ENCODE measurements around the gene PHF2. TPM values are rescaled to one million over a fixed set of nuclear protein-coding genes. Genes with fewer than 3 reads are reported as not detected.

PHF2 gene
- total RNA-seq, 1 donor from 2014 or later = 12.1 TPM

DNA sequence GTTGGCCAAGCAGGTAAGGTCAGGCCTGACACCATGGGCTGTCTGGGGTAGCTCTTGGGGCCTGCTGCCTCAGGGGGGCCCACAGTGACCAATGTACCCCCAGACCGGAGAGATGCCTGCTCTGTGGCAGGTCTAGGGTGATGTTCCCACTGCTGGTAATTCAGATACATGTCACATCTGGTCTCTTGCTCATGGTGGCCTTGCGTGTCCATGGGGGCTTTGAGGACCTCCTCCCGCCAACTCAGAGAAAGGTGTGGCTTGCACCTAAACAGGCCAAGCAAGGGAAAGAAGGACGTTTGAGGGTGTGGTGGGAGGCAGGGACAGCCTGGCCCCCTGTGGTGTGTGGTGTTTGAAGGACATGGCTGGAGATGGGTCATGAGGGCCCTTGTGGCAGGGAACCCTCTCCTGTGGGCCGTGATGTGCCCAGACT lies 75.2 kb downstream of the PHF2 start:
- Histone ChIP-seq H3K79me2 (ENCODE audit: insufficient read depth, low read length) (no peaks in the 10 kb centered on the region), H3K9me3 (ENCODE audit: insufficient read depth, low read depth, low read length) (no peaks in the 10 kb centered on the region), H3K9ac (ENCODE audit: low read length) (no peak overlapping the region), H3K4me2 (ENCODE audit: low read length) (no peak overlapping the region), H3K36me3 (ENCODE audit: insufficient read depth, low read length) (peaks cover 10% of the 10 kb centered on the region), H2AFZ (ENCODE audit: low read depth, low read length) (no peak overlapping the region), H3K4me3 (ENCODE audit: insufficient read depth, low read depth, low read length) (no peak overlapping the region), H3K27ac (ENCODE audit: low read depth, low read length) (no peak overlapping the region), H4K20me1 (ENCODE audit: insufficient read depth, low read length) (peaks cover 16% of the 10 kb centered on the region), H3K4me1 (ENCODE audit: insufficient read depth, low read length) (no peaks in the 10 kb centered on the region), H3K27me3 (ENCODE audit: insufficient read depth, low read length) (no peaks in the 10 kb centered on the region)
- Mint-ChIP-seq H3K27me3 (ENCODE audit: low read depth, unreplicated experiment) (no peaks in the 10 kb centered on the region), H3K9me3 (ENCODE audit: unreplicated experiment) (no peaks in the 10 kb centered on the region), H3K4me1 (ENCODE audit: low read depth, unreplicated experiment) (no peaks in the 10 kb centered on the region), H3K27ac (ENCODE audit: unreplicated experiment) (no peak overlapping the region), H3K36me3 (ENCODE audit: low read depth, unreplicated experiment) (peaks cover 15% of the 10 kb centered on the region), H3K4me3 (ENCODE audit: unreplicated experiment) (no peak overlapping the region)
- TF ChIP-seq EZH2 (IDR thresholded peaks at IDR 0.05; ENCODE audit: insufficient read depth, low read length) = no peak
- TF ChIP-seq, protein P1, sequence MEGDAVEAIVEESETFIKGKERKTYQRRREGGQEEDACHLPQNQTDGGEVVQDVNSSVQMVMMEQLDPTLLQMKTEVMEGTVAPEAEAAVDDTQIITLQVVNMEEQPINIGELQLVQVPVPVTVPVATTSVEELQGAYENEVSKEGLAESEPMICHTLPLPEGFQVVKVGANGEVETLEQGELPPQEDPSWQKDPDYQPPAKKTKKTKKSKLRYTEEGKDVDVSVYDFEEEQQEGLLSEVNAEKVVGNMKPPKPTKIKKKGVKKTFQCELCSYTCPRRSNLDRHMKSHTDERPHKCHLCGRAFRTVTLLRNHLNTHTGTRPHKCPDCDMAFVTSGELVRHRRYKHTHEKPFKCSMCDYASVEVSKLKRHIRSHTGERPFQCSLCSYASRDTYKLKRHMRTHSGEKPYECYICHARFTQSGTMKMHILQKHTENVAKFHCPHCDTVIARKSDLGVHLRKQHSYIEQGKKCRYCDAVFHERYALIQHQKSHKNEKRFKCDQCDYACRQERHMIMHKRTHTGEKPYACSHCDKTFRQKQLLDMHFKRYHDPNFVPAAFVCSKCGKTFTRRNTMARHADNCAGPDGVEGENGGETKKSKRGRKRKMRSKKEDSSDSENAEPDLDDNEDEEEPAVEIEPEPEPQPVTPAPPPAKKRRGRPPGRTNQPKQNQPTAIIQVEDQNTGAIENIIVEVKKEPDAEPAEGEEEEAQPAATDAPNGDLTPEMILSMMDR (IDR thresholded peaks at IDR 0.05; ENCODE audit: insufficient read depth, low read depth, low read length) = no peak
- FAIRE-seq (no peak), DNase-seq (ENCODE audit: low read depth) (no peak)

DNA sequence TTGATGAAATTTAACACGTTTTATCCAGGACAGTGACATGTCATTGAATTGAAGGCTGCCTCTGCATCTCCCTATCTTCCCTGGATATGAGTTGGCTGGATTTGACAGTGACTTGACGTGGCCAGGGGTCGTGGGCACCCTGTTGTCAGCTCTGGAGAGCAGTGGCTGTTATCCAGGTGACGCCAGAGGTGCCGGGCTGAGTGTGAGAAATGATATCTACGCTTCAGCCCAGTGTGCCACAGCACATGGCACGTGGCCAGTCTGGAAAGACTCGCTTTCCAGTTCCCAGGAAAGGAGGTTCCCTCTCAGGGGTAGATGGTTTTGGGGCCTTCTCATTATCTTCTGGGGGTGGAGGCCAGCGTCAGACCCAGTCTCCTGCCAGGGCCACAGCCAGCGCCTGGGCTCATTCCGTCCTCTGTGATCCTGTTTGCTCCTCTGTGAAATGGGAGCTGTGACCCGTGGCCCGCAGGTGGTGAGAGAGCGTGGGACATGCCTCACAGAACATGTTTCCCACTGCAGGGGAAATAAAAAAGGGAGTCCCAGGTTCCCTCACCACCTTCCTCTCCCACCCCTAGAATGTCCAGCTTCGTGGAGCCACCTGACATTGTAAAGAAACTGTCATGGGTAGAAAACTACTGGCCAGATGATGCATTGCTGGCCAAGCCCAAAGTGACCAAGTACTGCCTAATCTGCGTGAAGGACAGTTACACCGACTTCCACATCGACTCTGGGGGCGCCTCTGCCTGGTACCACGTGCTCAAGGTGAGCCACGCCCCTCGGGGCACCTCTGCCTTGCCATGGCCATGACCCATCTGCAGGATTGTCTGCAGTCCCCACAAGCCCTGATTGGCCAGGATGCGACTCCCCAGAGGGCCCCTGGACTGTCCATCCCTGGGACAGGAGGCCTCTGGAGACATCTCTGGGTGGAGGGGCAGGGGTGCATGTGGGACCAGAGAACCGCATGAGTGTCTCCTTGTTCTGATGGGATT lies 76.5 kb downstream of the PHF2 start:
- H3K79me2 ChIP-seq (ENCODE audit: insufficient read depth, low read length) = no peaks in the 10 kb centered on the region
- no peak overlapping the region for H2AFZ ChIP-seq (ENCODE audit: low read depth, low read length)
- peaks cover 10% of the 10 kb centered on the region for H3K36me3 ChIP-seq (ENCODE audit: insufficient read depth, low read length)
- no peaks in the 10 kb centered on the region for H3K27me3 ChIP-seq (ENCODE audit: insufficient read depth, low read length)
- DNase-seq (ENCODE audit: low read depth) = no peak
- FAIRE-seq = no peak
- H3K27me3 Mint-ChIP-seq (ENCODE audit: low read depth, unreplicated experiment) = no peaks in the 10 kb centered on the region
- H4K20me1 ChIP-seq (ENCODE audit: insufficient read depth, low read length) = peaks cover 16% of the 10 kb centered on the region
- no peaks in the 10 kb centered on the region for H3K9me3 ChIP-seq (ENCODE audit: insufficient read depth, low read depth, low read length)
- TF ChIP-seq, protein P1 (IDR thresholded peaks at IDR 0.05; ENCODE audit: insufficient read depth, low read depth, low read length) = no peak
- TF ChIP-seq EZH2 (IDR thresholded peaks at IDR 0.05; ENCODE audit: insufficient read depth, low read length) = no peak
- no peaks in the 10 kb centered on the region for H3K9me3 Mint-ChIP-seq (ENCODE audit: unreplicated experiment)
- H3K4me1 Mint-ChIP-seq (ENCODE audit: low read depth, unreplicated experiment) = no peaks in the 10 kb centered on the region
- H3K9ac ChIP-seq (ENCODE audit: low read length) = no peak overlapping the region
- no peak overlapping the region for H3K27ac ChIP-seq (ENCODE audit: low read depth, low read length)
- no peak overlapping the region for H3K4me3 ChIP-seq (ENCODE audit: insufficient read depth, low read depth, low read length)
- no peak overlapping the region for H3K4me2 ChIP-seq (ENCODE audit: low read length)
- no peak overlapping the region for H3K27ac Mint-ChIP-seq (ENCODE audit: unreplicated experiment)
- H3K4me3 Mint-ChIP-seq (ENCODE audit: unreplicated experiment) = no peak overlapping the region
- H3K4me1 ChIP-seq (ENCODE audit: insufficient read depth, low read length) = no peaks in the 10 kb centered on the region
- peaks cover 18% of the 10 kb centered on the region for H3K36me3 Mint-ChIP-seq (ENCODE audit: low read depth, unreplicated experiment)

DNA sequence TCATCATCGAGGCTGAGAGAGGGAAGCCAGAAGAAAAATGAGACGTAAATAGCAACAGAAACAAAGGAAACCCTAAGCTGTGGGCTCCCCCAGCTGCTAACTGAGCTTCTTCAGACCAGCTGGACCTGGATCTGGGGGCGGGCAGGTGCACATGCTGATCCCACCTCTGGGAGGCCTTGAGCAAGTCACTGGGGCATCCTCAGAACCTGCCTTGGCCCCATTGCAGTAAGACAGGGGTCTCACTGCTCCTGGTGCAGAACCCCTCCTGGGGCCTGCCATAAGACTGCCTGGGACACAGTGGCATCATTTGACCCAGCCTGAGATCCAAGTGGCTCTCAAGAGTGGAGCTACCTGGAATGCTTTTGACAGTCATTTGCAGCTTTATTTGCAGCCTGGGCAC lies 77.4 kb downstream of the PHF2 start:
- no peak overlapping the region for H3K4me3 Mint-ChIP-seq (ENCODE audit: unreplicated experiment)
- Histone ChIP-seq H2AFZ (ENCODE audit: low read depth, low read length) (no peak overlapping the region), H3K27me3 (ENCODE audit: insufficient read depth, low read length) (no peaks in the 10 kb centered on the region), H3K4me2 (ENCODE audit: low read length) (no peak overlapping the region), H3K9me3 (ENCODE audit: insufficient read depth, low read depth, low read length) (no peaks in the 10 kb centered on the region), H3K4me1 (ENCODE audit: insufficient read depth, low read length) (no peaks in the 10 kb centered on the region), H3K9ac (ENCODE audit: low read length) (no peak overlapping the region), H4K20me1 (ENCODE audit: insufficient read depth, low read length) (peaks cover 16% of the 10 kb centered on the region), H3K4me3 (ENCODE audit: insufficient read depth, low read depth, low read length) (no peak overlapping the region), H3K27ac (ENCODE audit: low read depth, low read length) (no peak overlapping the region), H3K36me3 (ENCODE audit: insufficient read depth, low read length) (peaks cover 10% of the 10 kb centered on the region), H3K79me2 (ENCODE audit: insufficient read depth, low read length) (no peaks in the 10 kb centered on the region)
- H3K4me1 Mint-ChIP-seq (ENCODE audit: low read depth, unreplicated experiment) = no peaks in the 10 kb centered on the region
- TF ChIP-seq EZH2 (IDR thresholded peaks at IDR 0.05; ENCODE audit: insufficient read depth, low read length) = no peak
- TF ChIP-seq, protein P1 (IDR thresholded peaks at IDR 0.05; ENCODE audit: insufficient read depth, low read depth, low read length) = no peak
- H3K36me3 Mint-ChIP-seq (ENCODE audit: low read depth, unreplicated experiment) = peaks cover 22% of the 10 kb centered on the region
- DNase-seq (ENCODE audit: low read depth) = no peak
- no peaks in the 10 kb centered on the region for H3K27me3 Mint-ChIP-seq (ENCODE audit: low read depth, unreplicated experiment)
- no peak for FAIRE-seq
- H3K9me3 Mint-ChIP-seq (ENCODE audit: unreplicated experiment) = no peaks in the 10 kb centered on the region
- H3K27ac Mint-ChIP-seq (ENCODE audit: unreplicated experiment) = no peak overlapping the region
